GM10248 (cell line): ENCODE results near the gene FBXO22.
"Not testable (repeated sequence)": the region's sequence is repeated elsewhere in the genome, so short reads cannot be mapped to it uniquely, and the experiment has no call there.

Source experiments
- CTCF ChIA-PET: fragments of 300-600 bp; sonication (Branson Sonifier 250); formaldehyde crosslinking; extraction: SDS; loops from one replicate; lab custom pipeline; 2021; ENCODE audit warnings: antibody characterized with exemption; lab: Yijun Ruan, JAX
- POLR2A ChIA-PET: fragments of 350-650 bp; sonication (Branson Sonifier 250); formaldehyde crosslinking; extraction: SDS; loops from one replicate; lab custom pipeline; 2020; ENCODE audit warnings: antibody characterized with exemption; lab: Yijun Ruan, JAX
- DNase-seq: peaks from one replicate; pipeline ENCODE4 v3.0.0; 2012; ENCODE audit errors: extremely low spot score
- TF ChIP-seq, protein P1 (sequence below): IDR thresholded peaks from 2 replicates; pipeline ENCODE4 v1.5.1; 2012; ENCODE audit warnings: mild to moderate bottlenecking, low read depth; ENCODE audit errors: extremely low read depth, missing control alignments, control extremely low read depth

The FBXO22 gene

DNA sequence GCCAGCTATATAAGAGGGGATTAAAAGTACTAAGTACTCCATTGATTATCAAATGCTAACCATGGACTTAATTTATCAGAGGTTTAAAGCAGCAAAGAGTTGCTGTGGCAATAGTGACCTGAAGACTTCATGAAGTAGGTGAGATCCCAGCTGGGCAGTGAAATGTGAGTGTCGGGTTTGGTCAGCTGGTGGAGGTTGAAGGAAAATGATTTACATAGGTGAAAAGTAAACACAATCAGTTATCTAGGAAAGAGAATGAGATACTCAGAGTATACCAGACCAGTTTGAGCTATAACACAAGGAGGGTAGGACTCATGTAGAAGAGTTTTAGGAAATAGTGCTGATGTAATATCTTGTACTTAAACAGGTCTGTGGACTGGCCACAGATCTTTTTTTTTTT lies 16.5 kb upstream of the FBXO22 start:
- no peak for DNase-seq
- TF ChIP-seq, protein P1, sequence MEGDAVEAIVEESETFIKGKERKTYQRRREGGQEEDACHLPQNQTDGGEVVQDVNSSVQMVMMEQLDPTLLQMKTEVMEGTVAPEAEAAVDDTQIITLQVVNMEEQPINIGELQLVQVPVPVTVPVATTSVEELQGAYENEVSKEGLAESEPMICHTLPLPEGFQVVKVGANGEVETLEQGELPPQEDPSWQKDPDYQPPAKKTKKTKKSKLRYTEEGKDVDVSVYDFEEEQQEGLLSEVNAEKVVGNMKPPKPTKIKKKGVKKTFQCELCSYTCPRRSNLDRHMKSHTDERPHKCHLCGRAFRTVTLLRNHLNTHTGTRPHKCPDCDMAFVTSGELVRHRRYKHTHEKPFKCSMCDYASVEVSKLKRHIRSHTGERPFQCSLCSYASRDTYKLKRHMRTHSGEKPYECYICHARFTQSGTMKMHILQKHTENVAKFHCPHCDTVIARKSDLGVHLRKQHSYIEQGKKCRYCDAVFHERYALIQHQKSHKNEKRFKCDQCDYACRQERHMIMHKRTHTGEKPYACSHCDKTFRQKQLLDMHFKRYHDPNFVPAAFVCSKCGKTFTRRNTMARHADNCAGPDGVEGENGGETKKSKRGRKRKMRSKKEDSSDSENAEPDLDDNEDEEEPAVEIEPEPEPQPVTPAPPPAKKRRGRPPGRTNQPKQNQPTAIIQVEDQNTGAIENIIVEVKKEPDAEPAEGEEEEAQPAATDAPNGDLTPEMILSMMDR = no peak
- CTCF ChIA-PET = interaction anchor here (1.0 kb wide), 1 partner anchor 9 kb away, joined by 3 read pairs; no protein-coding TSS in a partner anchor
- POLR2A ChIA-PET = no interaction called here

DNA sequence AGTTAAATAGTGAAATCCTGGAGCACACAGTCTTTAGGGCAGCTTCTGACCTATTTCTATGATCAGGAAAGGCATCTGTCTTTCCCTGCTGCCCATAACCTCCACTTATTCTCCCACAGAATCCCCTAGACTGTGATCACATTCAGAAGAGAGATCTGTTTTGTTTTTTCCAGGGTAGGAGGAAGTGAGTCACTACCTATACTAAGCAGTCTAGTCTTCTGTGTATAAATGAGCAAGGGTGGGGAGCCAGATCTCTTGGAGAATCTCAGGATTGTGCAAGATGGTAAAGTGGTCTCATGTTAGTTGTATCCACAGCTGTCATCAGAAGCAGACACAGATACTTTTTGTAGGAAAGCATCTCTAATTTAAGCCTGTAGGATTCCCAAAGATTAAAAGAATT lies 11.8 kb upstream of the FBXO22 start:
- TF ChIP-seq, protein P1 = no peak
- no peak for DNase-seq
- POLR2A ChIA-PET = no interaction called here
- CTCF ChIA-PET = interaction anchor here (1.3 kb wide), 1 partner anchor 10 kb away, joined by 3 read pairs; no protein-coding TSS in a partner anchor

DNA sequence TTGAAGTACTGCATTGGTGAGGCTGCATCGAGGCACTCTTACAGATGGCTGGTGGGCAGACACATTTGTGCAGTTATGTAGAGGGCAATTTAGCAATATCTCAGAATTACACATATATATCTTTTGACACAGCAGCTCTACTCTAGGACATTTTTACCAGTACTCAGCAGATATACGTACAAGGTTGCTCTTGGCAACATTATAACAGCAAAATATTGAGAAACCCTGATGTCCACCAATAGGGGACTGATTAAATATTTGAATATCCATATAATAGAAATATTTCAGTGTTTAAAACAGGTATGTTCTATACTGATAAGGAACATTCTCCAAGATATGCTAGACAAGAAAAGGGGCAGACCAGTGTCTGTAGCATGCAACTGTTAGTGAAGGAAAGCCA lies 7.9 kb upstream of the FBXO22 start:
- DNase-seq = no peak
- ChIA-PET CTCF (interaction anchor here (1.1 kb wide), 1 partner anchor 8 kb away, joined by 3 read pairs; no protein-coding TSS in a partner anchor), POLR2A (no interaction called here)
- TF ChIP-seq, protein P1 = no peak

DNA sequence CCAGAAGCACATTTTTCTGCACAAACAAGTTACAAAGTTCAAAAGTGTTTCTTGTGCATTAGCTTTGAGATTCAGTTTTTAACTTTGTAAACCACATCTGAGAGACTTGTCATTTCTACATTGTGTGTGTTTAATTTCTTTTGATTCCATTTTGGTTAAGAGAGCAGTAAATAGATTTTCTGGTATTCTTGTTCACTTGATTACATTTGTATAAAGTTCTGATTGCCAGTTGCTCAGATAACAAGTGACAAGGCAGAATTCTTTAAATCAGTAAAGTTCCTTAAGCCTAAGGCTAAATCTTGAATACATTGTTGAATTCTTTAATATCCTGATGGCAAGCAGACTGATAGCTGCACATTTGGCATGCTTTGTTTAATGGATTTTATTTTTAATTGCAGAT lies 3.1 kb upstream of the FBXO22 start:
- TF ChIP-seq, protein P1 = no peak
- CTCF ChIA-PET = no interaction called here
- DNase-seq = no peak
- POLR2A ChIA-PET = no interaction called here

DNA sequence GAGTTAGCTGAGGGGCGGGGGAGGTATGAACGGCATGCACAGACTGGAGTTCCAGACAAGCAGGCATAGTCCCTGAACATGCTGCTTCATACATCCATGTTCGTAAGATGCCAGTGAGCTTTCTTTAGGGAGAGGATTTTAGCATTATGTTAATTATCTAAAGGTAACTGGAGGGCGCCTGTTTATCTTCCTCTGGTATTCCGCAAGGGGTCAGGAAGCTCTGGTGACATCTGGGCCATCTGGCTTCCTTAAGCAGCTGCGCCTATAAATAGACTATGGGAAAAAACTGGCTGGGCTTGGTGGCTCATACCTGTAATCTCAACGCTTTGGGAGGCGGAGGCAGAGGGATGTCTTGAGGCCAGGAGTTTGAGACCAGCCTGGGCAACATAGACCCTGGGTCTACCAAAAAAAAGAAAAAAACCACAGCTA lies 1.5 kb upstream of the FBXO22 start:
- no peak for DNase-seq
- ChIA-PET CTCF (interaction anchor here (0.6 to 1.1 kb wide), 2 partner anchors 11 to 1066 kb away, joined by 3 read pairs; no protein-coding TSS in a partner anchor), POLR2A (no interaction called here)
- TF ChIP-seq, protein P1 = no peak

DNA sequence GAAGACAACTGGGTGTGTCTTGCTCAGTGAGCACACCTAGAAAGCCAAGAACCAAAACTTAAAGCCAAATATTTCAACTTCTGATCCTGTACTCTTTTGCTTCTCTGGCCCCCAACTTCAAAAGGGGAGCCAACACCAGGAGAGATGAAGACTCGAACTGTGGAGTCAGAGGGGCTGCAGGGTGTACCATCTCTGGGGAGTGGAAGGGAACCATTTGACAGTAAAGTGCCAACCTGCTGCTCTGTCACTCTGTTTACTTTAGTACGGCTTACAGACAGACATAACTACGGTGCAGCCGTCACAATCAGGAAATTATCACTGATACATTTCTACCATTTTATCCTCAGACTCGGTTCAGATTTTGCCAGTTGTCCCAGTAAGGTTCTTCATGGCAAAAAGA lies 1.6 kb downstream of the FBXO22 start:
- CTCF ChIA-PET = no interaction called here
- no peak for DNase-seq
- POLR2A ChIA-PET = no interaction called here
- TF ChIP-seq, protein P1 = no peak

DNA sequence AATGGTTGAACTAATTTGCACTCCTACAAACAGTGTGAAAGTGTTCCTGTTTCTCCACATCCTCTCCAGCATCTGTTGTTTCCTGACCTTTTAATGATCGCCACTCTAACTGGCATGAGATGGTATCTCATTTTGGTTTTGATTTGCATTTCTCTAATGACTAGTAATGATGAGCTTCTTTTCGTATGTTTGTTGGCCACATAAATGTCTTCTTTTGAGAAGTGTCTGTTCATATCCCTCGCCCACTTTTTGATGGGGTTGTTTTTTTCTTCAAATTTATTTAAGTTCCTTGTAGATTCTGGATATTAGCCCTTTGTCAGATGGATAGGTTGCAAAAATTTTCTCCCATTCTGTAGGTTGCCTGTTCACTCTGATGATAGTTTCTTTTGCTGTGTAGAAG lies 6.7 kb downstream of the FBXO22 start:
- CTCF ChIA-PET = interaction anchor here (1.5 to 2.3 kb wide), 2 partner anchors 11 to 14 kb away, joined by 3 to 6 read pairs; no protein-coding TSS in a partner anchor

More for the DNA sequence above, 6.7 kb downstream of the FBXO22 start:
- POLR2A ChIA-PET, DNase-seq: not testable (repeated sequence)
